ENCODE data around the gene NPY4R.
"Not testable (repeated sequence)": the region's sequence is repeated elsewhere in the genome, so short reads cannot be mapped to it uniquely, and the experiment has no call there.

NPY4R gene

DNA sequence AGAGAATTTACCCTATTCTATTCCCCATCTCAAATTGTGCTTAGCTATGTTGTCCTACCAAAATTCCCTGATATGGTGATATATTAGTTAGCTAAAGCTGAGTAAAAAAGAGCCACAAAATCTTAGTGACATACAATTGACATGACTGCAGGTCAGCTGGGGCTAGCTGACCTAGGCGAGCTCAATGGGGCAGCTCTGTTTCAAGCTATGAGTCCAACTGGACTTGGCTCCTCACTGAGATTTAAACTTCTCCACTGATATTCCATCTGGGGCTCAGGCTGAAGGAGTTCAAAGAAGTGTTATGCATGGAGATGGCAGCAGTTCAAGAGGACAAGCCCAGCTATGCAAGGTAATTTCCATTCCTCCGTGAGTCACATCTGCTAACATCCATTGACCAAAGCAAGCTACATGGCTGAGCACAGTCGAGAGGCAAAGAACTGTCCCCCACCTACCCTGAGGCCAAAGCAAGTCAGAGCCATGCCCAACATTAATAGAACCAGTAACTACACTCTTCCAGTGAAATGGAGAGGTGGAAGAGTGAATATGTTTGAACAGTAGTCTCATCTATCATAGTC lies 9.1 kb upstream of the NPY4R start:
- H3K4me3 ChIP-seq (ENCODE audit: control insufficient read depth, low read depth, low read length) = not testable (repeated sequence)

GRCh38 chr10:46473758-46474157 lies 8.0 kb upstream of the NPY4R start:
- not testable (repeated sequence) for DNase-seq (ENCODE audit: low read depth); H3K4me3 ChIP-seq (ENCODE audit: control insufficient read depth, low read depth, low read length)

More for the DNA sequence above, 9.1 kb upstream of the NPY4R start:
- not testable (repeated sequence) for DNase-seq (ENCODE audit: low read depth)

DNA sequence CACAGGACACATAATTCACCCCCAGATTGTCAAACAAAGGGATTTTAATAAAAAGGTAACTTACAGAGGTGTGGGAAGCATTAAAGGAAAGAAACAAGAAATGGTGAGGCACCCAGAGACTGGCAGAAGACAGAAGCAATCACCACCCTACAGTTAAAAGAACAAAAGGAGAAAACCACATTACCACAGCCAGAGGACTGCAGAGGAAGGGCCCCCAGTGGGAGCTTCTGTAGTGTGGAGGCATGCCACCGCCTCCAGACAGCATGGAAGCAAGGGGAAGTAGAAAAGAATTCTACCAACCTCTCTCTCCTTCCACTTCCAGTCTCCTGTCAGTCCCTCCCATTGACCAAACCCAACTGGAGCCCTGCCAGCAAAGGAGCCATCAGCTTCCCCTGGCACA lies 4.4 kb upstream of the NPY4R start:
- not testable (repeated sequence) for DNase-seq (ENCODE audit: low read depth); H3K4me3 ChIP-seq (ENCODE audit: control insufficient read depth, low read depth, low read length)

- H3K4me3 ChIP-seq (ENCODE audit: control insufficient read depth, low read depth, low read length); DNase-seq (ENCODE audit: low read depth): not testable (repeated sequence)
- TF ChIP-seq, protein P1, sequence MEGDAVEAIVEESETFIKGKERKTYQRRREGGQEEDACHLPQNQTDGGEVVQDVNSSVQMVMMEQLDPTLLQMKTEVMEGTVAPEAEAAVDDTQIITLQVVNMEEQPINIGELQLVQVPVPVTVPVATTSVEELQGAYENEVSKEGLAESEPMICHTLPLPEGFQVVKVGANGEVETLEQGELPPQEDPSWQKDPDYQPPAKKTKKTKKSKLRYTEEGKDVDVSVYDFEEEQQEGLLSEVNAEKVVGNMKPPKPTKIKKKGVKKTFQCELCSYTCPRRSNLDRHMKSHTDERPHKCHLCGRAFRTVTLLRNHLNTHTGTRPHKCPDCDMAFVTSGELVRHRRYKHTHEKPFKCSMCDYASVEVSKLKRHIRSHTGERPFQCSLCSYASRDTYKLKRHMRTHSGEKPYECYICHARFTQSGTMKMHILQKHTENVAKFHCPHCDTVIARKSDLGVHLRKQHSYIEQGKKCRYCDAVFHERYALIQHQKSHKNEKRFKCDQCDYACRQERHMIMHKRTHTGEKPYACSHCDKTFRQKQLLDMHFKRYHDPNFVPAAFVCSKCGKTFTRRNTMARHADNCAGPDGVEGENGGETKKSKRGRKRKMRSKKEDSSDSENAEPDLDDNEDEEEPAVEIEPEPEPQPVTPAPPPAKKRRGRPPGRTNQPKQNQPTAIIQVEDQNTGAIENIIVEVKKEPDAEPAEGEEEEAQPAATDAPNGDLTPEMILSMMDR (IDR thresholded peaks at IDR 0.05; ENCODE audit: control insufficient read depth, insufficient read depth, low read depth, low read length, missing control alignments) = peak; percentile 22
Measured at GRCh38 chr10:46468119-46468809, 2.5 kb upstream of the NPY4R start.

- not testable (repeated sequence) for H3K4me3 ChIP-seq (ENCODE audit: control insufficient read depth, low read depth, low read length); DNase-seq (ENCODE audit: low read depth)
Measured at GRCh38 chr10:46463608-46464007, 2.1 kb downstream of the NPY4R start.

DNA sequence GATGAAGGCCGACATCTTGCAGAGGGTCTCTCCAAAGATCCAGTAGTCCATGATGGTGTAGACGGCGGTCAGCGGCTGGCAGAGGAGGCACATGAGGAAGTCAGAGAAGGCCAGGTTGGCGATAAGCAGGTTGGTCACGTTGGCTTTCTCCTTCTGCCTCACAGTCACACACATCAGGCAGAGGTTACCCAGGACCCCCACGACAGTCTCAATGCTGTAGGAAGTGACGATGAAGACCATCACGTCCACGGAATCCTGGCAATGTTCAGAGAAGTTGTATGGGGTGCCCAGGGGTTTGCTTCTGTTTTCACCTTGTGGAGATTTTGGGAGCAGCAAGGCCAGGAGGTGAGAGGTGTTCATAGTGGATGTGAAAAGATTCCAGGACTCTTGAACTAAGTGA lies 3.5 kb downstream of the NPY4R start:
- H3K4me3 ChIP-seq (ENCODE audit: control insufficient read depth, low read depth, low read length); DNase-seq (ENCODE audit: low read depth): not testable (repeated sequence)

DNA sequence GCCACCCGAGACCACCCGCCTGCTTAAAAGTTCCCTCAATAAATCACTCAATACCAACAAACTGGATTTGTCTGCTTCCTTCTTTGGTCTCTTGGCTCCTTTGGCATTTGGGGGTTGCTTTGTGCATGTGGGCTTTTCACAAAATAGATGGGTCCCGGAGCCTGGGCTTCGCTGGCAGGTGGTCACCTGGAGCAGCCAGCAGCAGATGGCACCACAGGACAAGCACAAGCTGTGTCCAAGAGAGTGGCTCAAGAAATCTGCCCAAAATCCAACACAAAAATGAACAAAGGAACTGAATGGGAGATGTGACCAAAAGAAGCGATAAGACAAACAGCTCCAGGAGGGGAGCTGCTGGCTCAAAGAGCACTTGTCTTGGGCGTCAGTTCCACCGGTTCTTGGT lies 6.2 kb downstream of the NPY4R start:
- DNase-seq (ENCODE audit: low read depth); H3K4me3 ChIP-seq (ENCODE audit: control insufficient read depth, low read depth, low read length): not testable (repeated sequence)

DNA sequence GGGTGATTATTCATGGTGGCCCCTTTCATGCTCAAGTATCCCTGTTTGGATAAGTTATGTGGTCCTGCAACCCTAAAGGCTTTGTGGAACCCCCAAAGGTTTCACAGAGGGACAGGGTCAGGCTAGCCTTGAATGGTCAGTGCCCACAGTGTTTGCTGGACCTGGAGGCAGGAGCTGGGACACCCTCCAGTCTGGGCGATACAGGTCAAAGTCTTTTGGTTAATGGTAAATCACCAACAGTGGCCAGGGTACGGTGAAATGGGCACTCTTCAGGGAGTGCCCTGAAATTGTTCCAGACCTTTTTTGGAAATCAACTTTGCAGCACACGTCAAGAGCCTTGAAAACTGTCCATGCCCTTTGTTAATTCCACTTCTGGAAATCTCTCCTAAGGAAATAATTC lies 8.7 kb downstream of the NPY4R start:
- DNase-seq (ENCODE audit: low read depth); H3K4me3 ChIP-seq (ENCODE audit: control insufficient read depth, low read depth, low read length): not testable (repeated sequence)

GRCh38 chr10:46455992-46456391 lies 9.8 kb downstream of the NPY4R start:
- not testable (repeated sequence) for H3K4me3 ChIP-seq (ENCODE audit: control insufficient read depth, low read depth, low read length); DNase-seq (ENCODE audit: low read depth)

- DNase-seq (ENCODE audit: low read depth); H3K4me3 ChIP-seq (ENCODE audit: control insufficient read depth, low read depth, low read length): not testable (repeated sequence)
Measured at GRCh38 chr10:46451365-46451764, 14.4 kb downstream of the NPY4R start.

GRCh38 chr10:46450829-46451228 lies 14.9 kb downstream of the NPY4R start:
- DNase-seq (ENCODE audit: low read depth); H3K4me3 ChIP-seq (ENCODE audit: control insufficient read depth, low read depth, low read length): not testable (repeated sequence)

- not testable (repeated sequence) for DNase-seq (ENCODE audit: low read depth); H3K4me3 ChIP-seq (ENCODE audit: control insufficient read depth, low read depth, low read length)
Measured at GRCh38 chr10:46447439-46447838, 18.3 kb downstream of the NPY4R start.

DNA sequence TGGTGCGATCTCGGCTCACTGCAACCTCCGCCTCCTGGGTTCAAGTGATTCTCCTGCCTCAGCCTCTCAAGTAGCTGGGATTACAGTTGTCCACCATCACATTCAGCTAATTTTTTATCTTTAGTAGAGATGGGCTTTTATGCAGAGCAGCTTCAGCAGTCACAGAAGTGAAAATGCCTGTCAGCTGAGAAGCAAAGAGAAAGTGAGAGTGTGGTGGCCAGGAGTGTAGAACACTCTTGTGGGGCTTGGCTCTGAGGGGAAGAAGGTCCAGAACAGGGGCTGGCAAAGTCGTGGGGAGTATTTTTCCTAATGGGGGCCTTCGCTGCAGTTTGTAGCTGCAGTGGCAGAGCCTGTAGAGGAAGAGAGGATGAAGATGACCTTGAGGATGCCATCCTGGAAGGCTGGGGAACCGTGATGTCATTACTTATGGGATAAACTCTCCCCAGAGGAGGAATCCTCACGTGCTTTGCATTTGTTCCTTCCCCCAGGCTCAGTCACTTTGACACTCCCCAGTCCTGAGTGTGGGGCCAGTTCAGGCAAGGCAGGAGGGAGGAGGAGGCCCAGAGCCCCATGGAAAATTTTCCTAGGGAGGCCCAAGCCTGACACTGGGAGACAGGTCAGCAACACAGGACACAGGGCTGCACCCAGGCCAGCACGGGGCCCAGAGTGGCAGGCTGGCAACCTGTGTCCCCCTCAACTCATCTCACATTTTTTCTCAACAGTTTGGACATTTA lies 20.2 kb downstream of the NPY4R start:
- not testable (repeated sequence) for H3K4me3 ChIP-seq (ENCODE audit: control insufficient read depth, low read depth, low read length); DNase-seq (ENCODE audit: low read depth)

- H3K4me3 ChIP-seq (ENCODE audit: control insufficient read depth, low read depth, low read length); DNase-seq (ENCODE audit: low read depth): not testable (repeated sequence)
Measured at GRCh38 chr10:46443422-46443821, 22.3 kb downstream of the NPY4R start.

DNA sequence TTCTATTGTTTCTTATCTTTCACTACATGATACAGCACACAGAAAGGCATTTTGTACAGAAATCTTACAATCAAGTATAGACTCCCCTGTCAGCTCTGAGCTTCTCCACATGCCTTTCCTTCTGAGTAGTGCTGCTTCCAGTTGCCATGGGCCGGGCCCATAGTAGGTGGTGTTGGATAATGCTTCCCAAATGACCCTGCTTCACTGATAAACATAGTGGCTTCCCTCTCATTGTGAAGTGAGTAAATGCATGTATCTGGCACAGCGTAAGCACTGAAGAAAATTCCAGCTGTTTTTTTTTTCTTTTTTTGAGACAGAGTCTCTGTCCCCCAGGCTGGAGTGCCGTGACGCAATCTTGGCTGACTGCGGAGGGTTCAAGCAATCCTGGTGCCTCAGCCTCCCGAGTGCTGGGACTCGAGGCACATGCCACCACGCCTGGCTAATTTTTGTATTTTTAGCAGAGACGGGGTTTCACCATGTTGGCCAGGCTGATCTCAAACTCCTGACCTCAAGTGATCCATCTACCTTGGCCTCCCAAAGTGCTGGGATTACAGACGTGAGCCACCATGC lies 23.0 kb downstream of the NPY4R start:
- not testable (repeated sequence) for H3K4me3 ChIP-seq (ENCODE audit: control insufficient read depth, low read depth, low read length); DNase-seq (ENCODE audit: low read depth)

GRCh38 chr10:46441837-46442278 lies 23.9 kb downstream of the NPY4R start:
- not testable (repeated sequence) for H3K4me3 ChIP-seq (ENCODE audit: control insufficient read depth, low read depth, low read length); DNase-seq (ENCODE audit: low read depth)

- not testable (repeated sequence) for DNase-seq (ENCODE audit: low read depth); H3K4me3 ChIP-seq (ENCODE audit: control insufficient read depth, low read depth, low read length)
Measured at GRCh38 chr10:46440942-46441341, 24.8 kb downstream of the NPY4R start.
